Measurements from ENCODE around the gene RBFOX1.

DNA sequence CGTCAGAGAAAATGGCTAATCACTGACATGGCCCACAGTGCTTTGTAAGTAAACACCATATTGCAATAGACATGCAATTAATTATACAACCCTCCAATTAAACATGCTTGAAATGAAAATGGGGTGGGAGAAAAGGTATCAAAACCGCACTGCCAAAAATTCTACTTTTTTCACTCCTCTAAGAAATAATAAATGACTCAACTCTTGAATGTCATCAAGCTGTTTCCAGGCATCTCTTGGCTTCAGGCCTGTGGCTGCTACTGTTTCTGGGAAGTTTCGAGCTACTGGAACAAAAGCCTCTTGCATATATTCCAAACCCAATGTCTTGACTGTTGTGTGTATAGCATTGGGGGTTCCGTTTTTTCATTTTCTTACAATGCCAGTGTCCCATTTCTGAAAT, 412.6 kb downstream of the RBFOX1 start:
- TF ChIP-seq CTCF (IDR thresholded peaks at IDR 0.05) (no peak), POLR2A (IDR thresholded peaks at IDR 0.05) (no peak)
